Activated T-cell treated with anti-CD3 and anti-CD28 coated beads for 1 hour (primary cell): ENCODE data around the gene OR2W3.

Experiments used
- DNase-seq: peaks from one replicate; pipeline ENCODE4 v3.0.0-alpha.2; 2020; ENCODE audit warnings: low read depth

OR2W3 gene

GRCh38 chr1:247895163-247895637, at the start of gene OR2W3:
Gene OR2W3, plus strand, starts transcription at chr1:247895587. Its CDS starts 0 bp downstream, at chr1:247895587.
- no peak for DNase-seq

- DNase-seq = no peak
Measured at GRCh38 chr1:247845693-247846017, 49.7 kb upstream of the OR2W3 start.

GRCh38 chr1:247848346-247848745, 47.0 kb upstream of the OR2W3 start:
- DNase-seq = no peak

GRCh38 chr1:247849616-247850015, 45.8 kb upstream of the OR2W3 start:
- no peak for DNase-seq

- DNase-seq = no peak
Measured at GRCh38 chr1:247854899-247855545, 40.4 kb upstream of the OR2W3 start.

GRCh38 chr1:247855911-247856310, 39.5 kb upstream of the OR2W3 start:
- DNase-seq = no peak

GRCh38 chr1:247857069-247857984, 38.1 kb upstream of the OR2W3 start, which contains the start of gene TRIM58:
Gene TRIM58, plus strand, starts transcription at chr1:247857187. Its CDS starts 60 bp downstream, at chr1:247857247.
- no peak for DNase-seq

GRCh38 chr1:247857985-247858619, 37.3 kb upstream of the OR2W3 start:
- no peak for DNase-seq

- DNase-seq = no peak
Measured at GRCh38 chr1:247862756-247863155, 32.6 kb upstream of the OR2W3 start.

GRCh38 chr1:247864644-247865043, 30.7 kb upstream of the OR2W3 start:
- DNase-seq = no peak

GRCh38 chr1:247865416-247865815, 30.0 kb upstream of the OR2W3 start:
- no peak for DNase-seq

- DNase-seq = no peak
Measured at GRCh38 chr1:247883346-247883745, 12.0 kb upstream of the OR2W3 start.

- DNase-seq = no peak
Measured at GRCh38 chr1:247884797-247885413, 10.5 kb upstream of the OR2W3 start.

GRCh38 chr1:247895976-247896375, 589 bp downstream of the OR2W3 start:
- DNase-seq = no peak

- DNase-seq = no peak
Measured at GRCh38 chr1:247904122-247904521, 8.7 kb downstream of the OR2W3 start.

GRCh38 chr1:247905181-247905580, 9.8 kb downstream of the OR2W3 start:
- DNase-seq = no peak

- no peak for DNase-seq
Measured at GRCh38 chr1:247905910-247906503, 10.6 kb downstream of the OR2W3 start.

GRCh38 chr1:247906504-247907047, 11.2 kb downstream of the OR2W3 start:
- DNase-seq = no peak

GRCh38 chr1:247908766-247909165, 13.4 kb downstream of the OR2W3 start:
- no peak for DNase-seq

- no peak for DNase-seq
Measured at GRCh38 chr1:247913786-247914185, 18.4 kb downstream of the OR2W3 start.

- no peak for DNase-seq
Measured at GRCh38 chr1:247914941-247915662, 19.7 kb downstream of the OR2W3 start.
